ENCODE measurements around the gene SLC25A52. TPM values are rescaled to one million over a fixed set of nuclear protein-coding genes. Genes with fewer than 3 reads are reported as not detected.
A peak's percentile ranks its signal among the peaks of the same experiment; 100 is the strongest.
"Not testable (repeated sequence)": the region's sequence is repeated elsewhere in the genome, so short reads cannot be mapped to it uniquely, and the experiment has no call there.

The SLC25A52 gene
- total RNA-seq, 1 donor from 2014 or later: 0.26 TPM

- DNase-seq (ENCODE audit: low spot score): peak; percentile 46
These were observed 19.5 kb downstream of the SLC25A52 start for GRCh38 chr18:31741097-31741735.

- DNase-seq (ENCODE audit: low spot score): no peak
These were observed 20.5 kb downstream of the SLC25A52 start for GRCh38 chr18:31740180-31740579.

- no peak for DNase-seq (ENCODE audit: low spot score)
These were observed 21.0 kb downstream of the SLC25A52 start for GRCh38 chr18:31739651-31740050.

GRCh38 chr18:31738460-31739407, 21.9 kb downstream of the SLC25A52 start:
- DNase-seq (ENCODE audit: low spot score): no peak

- DNase-seq (ENCODE audit: low spot score): no peak
These were observed 24.1 kb downstream of the SLC25A52 start for GRCh38 chr18:31736630-31737029.

- no peak for DNase-seq (ENCODE audit: low spot score)
These were observed 29.1 kb downstream of the SLC25A52 start for GRCh38 chr18:31731628-31732027.

GRCh38 chr18:31729196-31729595, 31.5 kb downstream of the SLC25A52 start:
- not testable (repeated sequence) for DNase-seq (ENCODE audit: low spot score)

- peak; percentile 19 for DNase-seq (ENCODE audit: low spot score)
These were observed 36.5 kb downstream of the SLC25A52 start for GRCh38 chr18:31723990-31724711.

- no peak for DNase-seq (ENCODE audit: low spot score)
These were observed 37.1 kb downstream of the SLC25A52 start for GRCh38 chr18:31723639-31723989.

- DNase-seq (ENCODE audit: low spot score): peak; percentile 88
These were observed 38.2 kb downstream of the SLC25A52 start for GRCh38 chr18:31722369-31722957.

GRCh38 chr18:31721601-31722000, 39.1 kb downstream of the SLC25A52 start:
- DNase-seq (ENCODE audit: low spot score): no peak

GRCh38 chr18:31720867-31721266, 39.8 kb downstream of the SLC25A52 start:
- DNase-seq (ENCODE audit: low spot score): no peak

GRCh38 chr18:31719363-31720006, 41.2 kb downstream of the SLC25A52 start:
- DNase-seq (ENCODE audit: low spot score): no peak

- no peak for DNase-seq (ENCODE audit: low spot score)
These were observed 42.3 kb downstream of the SLC25A52 start for GRCh38 chr18:31718386-31718785.

GRCh38 chr18:31716362-31716761, 44.3 kb downstream of the SLC25A52 start:
- DNase-seq (ENCODE audit: low spot score): no peak

GRCh38 chr18:31711365-31712172, 49.1 kb downstream of the SLC25A52 start:
- no peak for DNase-seq (ENCODE audit: low spot score)

- no peak for DNase-seq (ENCODE audit: low spot score)
These were observed 49.9 kb downstream of the SLC25A52 start for GRCh38 chr18:31710826-31711225.
